ENCODE measurements around the gene TNFAIP1.

GRCh38 chr17:28345419-28346198 lies 10.0 kb downstream of the TNFAIP1 start:
- TF ChIP-seq CTCF (IDR thresholded peaks at IDR 0.05) (no peak), POLR2A (IDR thresholded peaks at IDR 0.05) (no peak), EP300 (IDR thresholded peaks at IDR 0.05) (no peak)
